Measurements from ENCODE around the gene ABCB10.
"Not testable (repeated sequence)": the region's sequence is repeated elsewhere in the genome, so short reads cannot be mapped to it uniquely, and the experiment has no call there.

DNA sequence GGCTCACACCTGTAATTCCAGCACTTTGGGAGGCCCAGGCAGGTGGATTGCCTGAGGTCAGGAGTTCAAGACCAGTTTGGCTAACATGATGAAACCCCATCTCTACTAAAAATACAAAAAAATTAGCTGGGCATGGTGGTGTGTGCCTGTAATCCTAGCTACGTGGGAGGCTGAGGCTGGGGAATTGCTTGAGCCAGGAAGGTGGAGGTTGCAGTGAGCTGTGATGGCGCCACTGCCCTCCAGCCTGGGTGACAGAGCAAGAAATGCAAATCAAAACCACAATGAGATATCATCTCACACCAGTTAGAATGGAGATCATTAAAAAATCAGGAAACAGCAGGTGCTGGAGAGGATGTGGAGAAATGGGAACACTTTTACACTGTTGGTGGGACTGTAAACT, 47.3 kb downstream of the ABCB10 start:
- not testable (repeated sequence) for TF ChIP-seq CTCF, EP300, POLR2A, POLR2AphosphoS5 (IDR thresholded peaks at IDR 0.05)
